Stomach (tissue), 9 donors: ENCODE results near the gene FFAR3. TPM values are rescaled to one million over a fixed set of nuclear protein-coding genes. Genes with fewer than 3 reads are reported as not detected.

Experiments
- DNase-seq, 2 donors: peaks; one replicate each; pipeline versions ENCODE4 v3.0.0 to v3.0.0-alpha.2; 2013 to 2019
- H3K27ac ChIP-seq, 5 donors: fragments of 200-600 bp in 4 of 5; sonication (generic) in 4 of 5; one replicate each; pipeline ENCODE4 v1.5.1; 2013 to 2019; ENCODE audit warnings: mild to moderate bottlenecking in 1 of 5, moderate library complexity in 1 of 5
- H3K27me3 ChIP-seq, 3 donors: fragments of 200-600 bp; sonication (generic); one replicate each; pipeline ENCODE4 v1.5.1; 2017 to 2019; ENCODE audit warnings: mixed run types in 1 of 3
- H3K36me3 ChIP-seq, 4 donors: fragments of 200-600 bp; sonication (generic); 1 replicate in 3 of 4; 2 replicates in 1 of 4; pipeline ENCODE4 v1.5.1; 2016 to 2019
- H3K4me1 ChIP-seq, 4 donors: fragments of 200-600 bp; sonication (generic); one replicate each; pipeline ENCODE4 v1.5.1; 2016 to 2019
- H3K4me3 ChIP-seq, 4 donors: fragments of 200-600 bp; sonication (generic) in 3 of 4; one replicate each; pipeline ENCODE4 v1.5.1; 2016 to 2019; ENCODE audit warnings: mild to moderate bottlenecking in 1 of 4
- H3K9me3 ChIP-seq, 4 donors: fragments of 200-600 bp; sonication (generic); one replicate each; pipeline ENCODE4 v1.5.1; 2016 to 2019
- CTCF ChIP-seq, 7 experiments: fragments of 450-650 bp in 4 of 7; fragments of 200-600 bp in 3 of 7; sonication (generic) in 3 of 7; IDR thresholded peaks; one replicate each; pipeline ENCODE4 v1.5.1; 2016 to 2019; ENCODE audit warnings: antibody characterized with exemption in 7 of 7, control low read depth in 2 of 7, mild to moderate bottlenecking in 1 of 7
- EP300 ChIP-seq: sonication (generic); formaldehyde crosslinking; IDR thresholded peaks from one replicate; pipeline ENCODE4 v1.6.1; 2017; ENCODE audit warnings: antibody characterized with exemption
- POLR2A ChIP-seq, 4 donors: fragments of 450-650 bp; IDR thresholded peaks; one replicate each; pipeline ENCODE4 v1.6.1; 2016; ENCODE audit warnings: antibody characterized with exemption in 4 of 4, control low read depth in 2 of 4, mild to moderate bottlenecking in 1 of 4, moderate library complexity in 1 of 4
- POLR2AphosphoS5 ChIP-seq, 3 donors: sonication (generic); formaldehyde crosslinking; IDR thresholded peaks; one replicate each; pipeline ENCODE4 v1.6.1; 2016; ENCODE audit warnings: antibody characterized with exemption in 3 of 3
- WGBS, 5 donors: extraction: QIAGEN DNeasy Blood & Tissue Kit in 3 of 5; methylation state at CpG; one replicate each; pipeline versions ENCODE4 v1.1.5 to v1.1.7; 2013 to 2018; 5-methylcytosine and 5-hydroxymethylcytosine counted together
- intact Hi-C: fragments of 100-400 bp; cut with DNase I; formaldehyde crosslinking; loops from one replicate; pipeline ENCODE4 v1.15.1; 2023; ENCODE audit warnings: low total_unique reads
- polyA plus RNA-seq, 3 donors: library from polyadenylated mRNA; stranded (reverse); fragments of 200-250 nt; gene quantifications; one replicate each; pipeline ENCODE4 v1.2.3, GENCODE V29; 2013
- total RNA-seq, 5 donors: library from RNA; depleted of rRNA; stranded (reverse); fragments of >200 nt; gene quantifications; one replicate each; pipeline versions ENCODE4 v1.1.0 to v1.2.3, GENCODE V29; 2014 to 2016
- donor health status: healthy with polysubstance abuse.
- donor health status: Bipolar disorder and iron deficiency.
- donor health status: healthy.

The FFAR3 gene
- total and polyA plus RNA-seq, 8 donors, result 0.30 to 0.56 TPM; not detected in 6

DNA sequence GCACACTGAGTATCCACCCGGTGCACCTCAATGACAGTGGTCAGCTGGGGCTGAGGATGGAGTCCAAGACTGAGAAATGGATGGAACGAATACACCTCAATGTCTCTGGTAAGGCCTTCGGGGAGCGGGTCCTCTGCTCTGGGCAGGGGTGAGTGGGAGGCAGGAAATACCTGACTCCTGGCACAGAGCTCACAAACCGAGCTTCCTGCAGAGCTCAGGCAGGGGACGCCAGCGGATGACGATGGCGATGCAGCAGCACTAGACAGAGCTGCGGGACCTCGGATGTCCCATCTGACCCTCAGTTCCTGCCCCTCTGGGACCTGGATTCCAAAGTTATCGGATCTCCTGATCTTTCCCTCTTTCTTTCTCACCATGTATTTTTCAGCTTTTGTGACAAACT lies 25.4 kb upstream of the FFAR3 start:
- intact Hi-C loops, result no loop called here
- H3K9me3 ChIP-seq, result no peaks in the 10 kb centered on the region
- no peak overlapping the region for H3K27ac ChIP-seq
- 60 to 78% (median 74%) methylated on average over 12 of the region's 12 CpGs for WGBS, 5 donors
- peaks cover 0 to 55% (median 13%) of the 10 kb centered on the region in 3 donors for H3K27me3 ChIP-seq
- DNase-seq, result no peak
- no peak overlapping the region for H3K4me3 ChIP-seq
- no peaks in the 10 kb centered on the region for H3K4me1 ChIP-seq
- no peak for TF ChIP-seq POLR2AphosphoS5 (IDR thresholded peaks at IDR 0.05)
- TF ChIP-seq CTCF (IDR thresholded peaks at IDR 0.05), result no peak
- TF ChIP-seq POLR2A (IDR thresholded peaks at IDR 0.05), result no peak
- H3K36me3 ChIP-seq, result no peaks in the 10 kb centered on the region

- peaks cover 0 to 46% (median 12%) of the 10 kb centered on the region in 3 donors for H3K27me3 ChIP-seq
- WGBS, 5 donors, result 68 to 77% (median 74%) methylated on average over 10 of the region's 10 CpGs
- no peak overlapping the region for H3K4me3 ChIP-seq
- intact Hi-C loops, result no loop called here
- H3K27ac ChIP-seq, result no peak overlapping the region
- H3K9me3 ChIP-seq, result no peaks in the 10 kb centered on the region
- H3K4me1 ChIP-seq, result no peaks in the 10 kb centered on the region
- DNase-seq, result no peak
- H3K36me3 ChIP-seq, result no peaks in the 10 kb centered on the region
- no peak for TF ChIP-seq POLR2AphosphoS5 (IDR thresholded peaks at IDR 0.05)
- TF ChIP-seq EP300, result no peak
- no peak for TF ChIP-seq CTCF (IDR thresholded peaks at IDR 0.05)
- no peak for TF ChIP-seq POLR2A (IDR thresholded peaks at IDR 0.05)
These were observed 24.0 kb upstream of the FFAR3 start for GRCh38 chr19:35334144-35334753.

DNA sequence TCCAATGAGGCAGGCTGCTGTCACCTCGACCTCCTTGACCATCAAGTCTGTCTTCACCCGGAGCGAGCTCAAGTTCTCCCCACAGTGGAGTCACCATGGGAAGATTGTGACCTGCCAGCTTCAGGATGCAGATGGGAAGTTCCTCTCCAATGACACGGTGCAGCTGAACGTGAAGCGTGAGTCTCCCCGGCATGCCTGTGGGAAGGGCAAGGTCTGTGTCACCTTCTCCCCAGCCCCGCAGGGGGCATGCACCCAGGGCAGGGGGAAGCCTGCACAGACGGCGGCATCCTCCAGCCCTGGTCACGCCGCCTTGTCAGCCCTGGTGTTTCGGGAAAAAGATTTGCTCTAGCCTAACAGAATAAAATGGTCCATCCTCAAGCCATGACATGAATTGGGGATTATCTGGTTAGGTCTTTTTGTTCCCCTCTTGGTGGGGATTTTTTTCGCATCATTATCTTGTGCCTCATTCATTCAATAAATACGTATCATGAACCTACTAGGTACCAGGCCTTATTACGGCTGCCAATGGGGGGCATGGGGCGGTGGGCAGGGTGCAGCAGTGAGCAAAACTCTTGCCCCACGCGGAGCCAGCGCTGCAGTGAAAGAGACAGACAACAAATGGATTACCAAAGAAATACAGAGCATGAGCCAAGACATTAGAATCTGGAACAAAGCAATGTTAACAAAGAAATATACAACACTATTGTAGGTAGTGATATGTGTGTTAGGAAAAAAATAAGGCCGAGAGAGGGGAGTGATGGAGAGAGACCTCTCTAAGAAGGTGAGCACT lies 21.9 kb upstream of the FFAR3 start:
- TF ChIP-seq POLR2AphosphoS5 (IDR thresholded peaks at IDR 0.05), result no peak
- no peak for TF ChIP-seq EP300
- no peak for TF ChIP-seq CTCF (IDR thresholded peaks at IDR 0.05)
- TF ChIP-seq POLR2A (IDR thresholded peaks at IDR 0.05), result no peak
- Histone ChIP-seq H3K4me3 (no peak overlapping the region), H3K27ac (no peak overlapping the region), H3K27me3 (peaks cover 0 to 27% (median 9%) of the 10 kb centered on the region in 3 donors), H3K36me3 (no peaks in the 10 kb centered on the region), H3K9me3 (no peaks in the 10 kb centered on the region), H3K4me1 (no peaks in the 10 kb centered on the region)
- intact Hi-C loops, result no loop called here
- no peak for DNase-seq
- WGBS, 5 donors, result 82 to 89% (median 86%) methylated on average over 21 of the region's 21 CpGs

GRCh38 chr19:35337097-35337983 lies 20.9 kb upstream of the FFAR3 start:
- no peak overlapping the region for H3K27ac ChIP-seq
- WGBS, 5 donors, result 76 to 79% (median 78%) methylated on average over 25 of the region's 25 CpGs

More at GRCh38 chr19:35337097-35337983, 20.9 kb upstream of the FFAR3 start:
- H3K4me3 ChIP-seq, result no peak overlapping the region
- no peaks in the 10 kb centered on the region for H3K4me1 ChIP-seq
- H3K36me3 ChIP-seq, result no peaks in the 10 kb centered on the region
- peaks cover 0 to 17% (median 4%) of the 10 kb centered on the region in 3 donors for H3K27me3 ChIP-seq
- TF ChIP-seq POLR2AphosphoS5 (IDR thresholded peaks at IDR 0.05), result no peak
- no peak for TF ChIP-seq EP300
- TF ChIP-seq CTCF (IDR thresholded peaks at IDR 0.05), result no peak
- no peak for DNase-seq
- intact Hi-C loops, result no loop called here
- no peaks in the 10 kb centered on the region for H3K9me3 ChIP-seq
